ENCODE measurements around the gene PEA15.

Gene PEA15

GRCh38 chr1:160239582-160240299 lies 34.6 kb downstream of the PEA15 start:
- DNase-seq (ENCODE audit: low read depth) = no peak

GRCh38 chr1:160243767-160244166 lies 38.6 kb downstream of the PEA15 start:
- no peak for DNase-seq (ENCODE audit: low read depth)

GRCh38 chr1:160244209-160244608 lies 39.0 kb downstream of the PEA15 start:
- DNase-seq (ENCODE audit: low read depth) = no peak

GRCh38 chr1:160245434-160245833 lies 40.2 kb downstream of the PEA15 start:
- DNase-seq (ENCODE audit: low read depth) = no peak

GRCh38 chr1:160247053-160247452 lies 41.9 kb downstream of the PEA15 start:
- no peak for DNase-seq (ENCODE audit: low read depth)

- no peak for DNase-seq (ENCODE audit: low read depth)
Measured at GRCh38 chr1:160251011-160251410, 45.8 kb downstream of the PEA15 start.

- peak; percentile 25 for DNase-seq (ENCODE audit: low read depth)
Measured at GRCh38 chr1:160251687-160252526, 46.7 kb downstream of the PEA15 start.

GRCh38 chr1:160255781-160256300 lies 50.7 kb downstream of the PEA15 start:
- no peak for DNase-seq (ENCODE audit: low read depth)

- DNase-seq (ENCODE audit: low read depth) = no peak
Measured at GRCh38 chr1:160256396-160257046, 51.3 kb downstream of the PEA15 start.

GRCh38 chr1:160257411-160258015 lies 52.3 kb downstream of the PEA15 start:
- DNase-seq (ENCODE audit: low read depth) = no peak

- DNase-seq (ENCODE audit: low read depth) = no peak
Measured at GRCh38 chr1:160258177-160258798, 53.1 kb downstream of the PEA15 start.

- no peak for DNase-seq (ENCODE audit: low read depth)
Measured at GRCh38 chr1:160260406-160261382, 55.5 kb downstream of the PEA15 start.

GRCh38 chr1:160261556-160261892 lies 56.3 kb downstream of the PEA15 start:
- peak; percentile 39 for DNase-seq (ENCODE audit: low read depth)

- DNase-seq (ENCODE audit: low read depth) = peak; percentile 94
Measured at GRCh38 chr1:160261893-160262794, 57.0 kb downstream of the PEA15 start, which contains the start of gene DCAF8. Gene DCAF8, minus strand, starts transcription at chr1:160262549. Its CDS starts 18,541 bp downstream, at chr1:160244008.

- no peak for DNase-seq (ENCODE audit: low read depth)
Measured at GRCh38 chr1:160264795-160265307, 59.7 kb downstream of the PEA15 start.
